ENCODE results near the gene CTSZ.
"Not testable (repeated sequence)": the region's sequence is repeated elsewhere in the genome, so short reads cannot be mapped to it uniquely, and the experiment has no call there.

CTSZ gene

GRCh38 chr20:58965270-58966064 is 41.6 kb downstream of the CTSZ start:
- TF ChIP-seq ZFP30 (CRISPR knock-in tag; IDR thresholded peaks at IDR 0.05), result no peak
- TF ChIP-seq CSRNP3 (CRISPR knock-in tag; IDR thresholded peaks at IDR 0.05), result no peak
- TF ChIP-seq ESRRG (CRISPR knock-in tag; IDR thresholded peaks at IDR 0.05), result no peak
- TF ChIP-seq, protein P1, sequence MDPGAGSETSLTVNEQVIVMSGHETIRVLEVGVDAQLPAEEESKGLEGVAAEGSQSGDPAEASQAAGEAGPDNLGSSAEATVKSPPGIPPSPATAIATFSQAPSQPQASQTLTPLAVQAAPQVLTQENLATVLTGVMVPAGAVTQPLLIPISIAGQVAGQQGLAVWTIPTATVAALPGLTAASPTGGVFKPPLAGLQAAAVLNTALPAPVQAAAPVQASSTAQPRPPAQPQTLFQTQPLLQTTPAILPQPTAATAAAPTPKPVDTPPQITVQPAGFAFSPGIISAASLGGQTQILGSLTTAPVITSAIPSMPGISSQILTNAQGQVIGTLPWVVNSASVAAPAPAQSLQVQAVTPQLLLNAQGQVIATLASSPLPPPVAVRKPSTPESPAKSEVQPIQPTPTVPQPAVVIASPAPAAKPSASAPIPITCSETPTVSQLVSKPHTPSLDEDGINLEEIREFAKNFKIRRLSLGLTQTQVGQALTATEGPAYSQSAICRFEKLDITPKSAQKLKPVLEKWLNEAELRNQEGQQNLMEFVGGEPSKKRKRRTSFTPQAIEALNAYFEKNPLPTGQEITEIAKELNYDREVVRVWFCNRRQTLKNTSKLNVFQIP (CRISPR knock-in tag; IDR thresholded peaks at IDR 0.05; ENCODE audit: borderline replicate concordance, low read depth), result no peak
- no peak for TF ChIP-seq RARB (CRISPR knock-in tag; IDR thresholded peaks at IDR 0.05)
- TF ChIP-seq ISL1 (CRISPR knock-in tag; IDR thresholded peaks at IDR 0.05), result no peak
- TF ChIP-seq ZNF8 (CRISPR knock-in tag; IDR thresholded peaks at IDR 0.05), result no peak
- no peak for TF ChIP-seq TCF4 (CRISPR knock-in tag; IDR thresholded peaks at IDR 0.05; ENCODE audit: borderline replicate concordance)
- TF ChIP-seq ZNF565 (CRISPR knock-in tag; conservative IDR thresholded peaks at IDR 0.05; ENCODE audit: low read depth), result no peak
- TF ChIP-seq, protein P2, sequence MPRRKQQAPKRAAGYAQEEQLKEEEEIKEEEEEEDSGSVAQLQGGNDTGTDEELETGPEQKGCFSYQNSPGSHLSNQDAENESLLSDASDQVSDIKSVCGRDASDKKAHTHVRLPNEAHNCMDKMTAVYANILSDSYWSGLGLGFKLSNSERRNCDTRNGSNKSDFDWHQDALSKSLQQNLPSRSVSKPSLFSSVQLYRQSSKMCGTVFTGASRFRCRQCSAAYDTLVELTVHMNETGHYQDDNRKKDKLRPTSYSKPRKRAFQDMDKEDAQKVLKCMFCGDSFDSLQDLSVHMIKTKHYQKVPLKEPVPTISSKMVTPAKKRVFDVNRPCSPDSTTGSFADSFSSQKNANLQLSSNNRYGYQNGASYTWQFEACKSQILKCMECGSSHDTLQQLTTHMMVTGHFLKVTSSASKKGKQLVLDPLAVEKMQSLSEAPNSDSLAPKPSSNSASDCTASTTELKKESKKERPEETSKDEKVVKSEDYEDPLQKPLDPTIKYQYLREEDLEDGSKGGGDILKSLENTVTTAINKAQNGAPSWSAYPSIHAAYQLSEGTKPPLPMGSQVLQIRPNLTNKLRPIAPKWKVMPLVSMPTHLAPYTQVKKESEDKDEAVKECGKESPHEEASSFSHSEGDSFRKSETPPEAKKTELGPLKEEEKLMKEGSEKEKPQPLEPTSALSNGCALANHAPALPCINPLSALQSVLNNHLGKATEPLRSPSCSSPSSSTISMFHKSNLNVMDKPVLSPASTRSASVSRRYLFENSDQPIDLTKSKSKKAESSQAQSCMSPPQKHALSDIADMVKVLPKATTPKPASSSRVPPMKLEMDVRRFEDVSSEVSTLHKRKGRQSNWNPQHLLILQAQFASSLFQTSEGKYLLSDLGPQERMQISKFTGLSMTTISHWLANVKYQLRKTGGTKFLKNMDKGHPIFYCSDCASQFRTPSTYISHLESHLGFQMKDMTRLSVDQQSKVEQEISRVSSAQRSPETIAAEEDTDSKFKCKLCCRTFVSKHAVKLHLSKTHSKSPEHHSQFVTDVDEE (CRISPR knock-in tag; IDR thresholded peaks at IDR 0.05), result no peak
- no peak for TF ChIP-seq PPARA (CRISPR knock-in tag; IDR thresholded peaks at IDR 0.05; ENCODE audit: borderline replicate concordance)
- ATAC-seq, result no peak

- not testable (repeated sequence) for ATAC-seq
Observed at GRCh38 chr20:58963922-58964321, 43.1 kb downstream of the CTSZ start.

GRCh38 chr20:58963060-58963584 is 43.9 kb downstream of the CTSZ start:
- TF ChIP-seq ZC3H10 (CRISPR knock-in tag; IDR thresholded peaks at IDR 0.05) (no peak), PATZ1 (CRISPR knock-in tag; IDR thresholded peaks at IDR 0.05; ENCODE audit: borderline replicate concordance) (no peak), RARB (CRISPR knock-in tag; IDR thresholded peaks at IDR 0.05) (no peak), ESRRG (CRISPR knock-in tag; IDR thresholded peaks at IDR 0.05) (no peak), CSRNP3 (CRISPR knock-in tag; IDR thresholded peaks at IDR 0.05) (no peak), PPARA (CRISPR knock-in tag; IDR thresholded peaks at IDR 0.05; ENCODE audit: borderline replicate concordance) (no peak), TOX (CRISPR knock-in tag; IDR thresholded peaks at IDR 0.05; ENCODE audit: borderline replicate concordance) (no peak), ZFP3 (CRISPR knock-in tag; IDR thresholded peaks at IDR 0.05) (no peak), GLIS3 (CRISPR knock-in tag; IDR thresholded peaks at IDR 0.05) (no peak), OSR1 (CRISPR knock-in tag; IDR thresholded peaks at IDR 0.05) (no peak), ARNTL (CRISPR knock-in tag; IDR thresholded peaks at IDR 0.05; ENCODE audit: borderline replicate concordance, low read depth) (no peak)
- TF ChIP-seq, protein P1 (CRISPR knock-in tag; IDR thresholded peaks at IDR 0.05; ENCODE audit: borderline replicate concordance, low read depth), result no peak
- TF ChIP-seq, protein P3, sequence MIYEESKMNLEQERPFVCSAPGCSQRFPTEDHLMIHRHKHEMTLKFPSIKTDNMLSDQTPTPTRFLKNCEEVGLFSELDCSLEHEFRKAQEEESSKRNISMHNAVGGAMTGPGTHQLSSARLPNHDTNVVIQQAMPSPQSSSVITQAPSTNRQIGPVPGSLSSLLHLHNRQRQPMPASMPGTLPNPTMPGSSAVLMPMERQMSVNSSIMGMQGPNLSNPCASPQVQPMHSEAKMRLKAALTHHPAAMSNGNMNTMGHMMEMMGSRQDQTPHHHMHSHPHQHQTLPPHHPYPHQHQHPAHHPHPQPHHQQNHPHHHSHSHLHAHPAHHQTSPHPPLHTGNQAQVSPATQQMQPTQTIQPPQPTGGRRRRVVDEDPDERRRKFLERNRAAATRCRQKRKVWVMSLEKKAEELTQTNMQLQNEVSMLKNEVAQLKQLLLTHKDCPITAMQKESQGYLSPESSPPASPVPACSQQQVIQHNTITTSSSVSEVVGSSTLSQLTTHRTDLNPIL (CRISPR knock-in tag; IDR thresholded peaks at IDR 0.05; ENCODE audit: low read depth), result no peak
- TF ChIP-seq, protein P2 (CRISPR knock-in tag; IDR thresholded peaks at IDR 0.05), result no peak
- ATAC-seq, result no peak

Measured in SK-N-SH treated with all-trans-retinoic acid at 6 μM for 48 hours (cell line).